IMR-90 (cell line): ENCODE data around the gene NPS. TPM values are rescaled to one million over a fixed set of nuclear protein-coding genes. Genes with fewer than 3 reads are reported as not detected.

Source experiments
- ATAC-seq: fragments of 200-7000 bp; cut with Tn5 transposase; 2 replicates; pipeline ENCODE4 v1.9.1; 2020; ENCODE audit warnings: low read depth, mild to moderate bottlenecking, moderate library complexity
- BruUV-seq: library from RNA; stranded (reverse); fragments of 400-500 nt; replicated peaks from 2 replicates; lab custom pipeline; 2021; lab: Mats Ljungman, UMichigan
- CTCF ChIA-PET: fragments of 300-600 bp; formaldehyde crosslinking; extraction: SDS; loops from one replicate; lab custom pipeline; 2021; ENCODE audit warnings: antibody characterized with exemption; lab: Yijun Ruan, JAX
- POLR2A ChIA-PET: fragments of 300-600 bp; sonication (Branson Sonifier 250); formaldehyde crosslinking; loops from one replicate; lab custom pipeline; 2022; ENCODE audit warnings: antibody characterized with exemption; ENCODE audit not compliant: unreplicated experiment; lab: Charles Lee
- DNase-seq: peaks from one replicate; pipeline ENCODE4 v3.0.0; 2013
- H2AFZ ChIP-seq: replicated peaks from 2 replicates; pipeline ENCODE3; 2013; ENCODE audit warnings: low read length, mild to moderate bottlenecking; ENCODE audit not compliant: poor library complexity
- H2AK5ac ChIP-seq: 2 replicates; pipeline ENCODE4 v1.6.1; 2013; ENCODE audit warnings: low read depth, low read length, inconsistent platforms
- H2AK9ac ChIP-seq: replicated peaks from 2 replicates; pipeline ENCODE3; 2013; ENCODE audit warnings: mild to moderate bottlenecking, low read depth, low read length, moderate library complexity; ENCODE audit not compliant: poor library complexity
- H2BK120ac ChIP-seq: 2 replicates; pipeline ENCODE4 v1.6.1; 2013; ENCODE audit warnings: low read depth, low read length, inconsistent platforms
- H2BK15ac ChIP-seq: 3 replicates; pipeline ENCODE4 v1.6.1; 2013; ENCODE audit warnings: low read depth, low read length, inconsistent platforms
- H2BK20ac ChIP-seq: 2 replicates; pipeline ENCODE4 v1.6.1; 2013; ENCODE audit warnings: low read depth, mild to moderate bottlenecking, inconsistent platforms, low read length, moderate library complexity
- H2BK5ac ChIP-seq: 2 replicates; pipeline ENCODE4 v1.6.1; 2013; ENCODE audit warnings: mild to moderate bottlenecking, low read depth, low read length, inconsistent platforms; ENCODE audit not compliant: poor library complexity, severe bottlenecking
- H3K14ac ChIP-seq: replicated peaks from 2 replicates; pipeline ENCODE4 v1.6.1; 2013; ENCODE audit warnings: low read depth, low read length, inconsistent platforms
- H3K18ac ChIP-seq: 2 replicates; pipeline ENCODE4 v1.6.1; 2013; ENCODE audit warnings: low read depth, low read length, control low read depth
- H3K23ac ChIP-seq: 2 replicates; pipeline ENCODE4 v1.6.1; 2013; ENCODE audit warnings: low read depth, low read length, inconsistent platforms
- H3K27ac ChIP-seq: 2 replicates; pipeline ENCODE4 v1.5.1; 2013; ENCODE audit warnings: mild to moderate bottlenecking, control low read depth, low read length; ENCODE audit not compliant: insufficient read depth
- H3K27me3 ChIP-seq: 2 replicates; pipeline ENCODE4 v1.6.1; 2013; ENCODE audit warnings: low read length; ENCODE audit not compliant: control insufficient read depth, insufficient read depth
- H3K36me3 ChIP-seq: 2 replicates; pipeline ENCODE4 v1.6.1; 2013; ENCODE audit warnings: low read length, mixed read lengths; ENCODE audit not compliant: control insufficient read depth, insufficient read depth
- H3K4ac ChIP-seq: 2 replicates; pipeline ENCODE4 v1.6.1; 2013; ENCODE audit warnings: low read depth, low read length, inconsistent platforms
- H3K4me1 ChIP-seq: 2 replicates; pipeline ENCODE4 v1.6.1; 2013; ENCODE audit warnings: low read length, mixed read lengths; ENCODE audit not compliant: control insufficient read depth, insufficient read depth
- H3K4me2 ChIP-seq: 2 replicates; pipeline ENCODE4 v1.6.1; 2013; ENCODE audit warnings: low read depth, mild to moderate bottlenecking, control low read depth, low read length, moderate library complexity
- H3K4me3 ChIP-seq: 2 replicates; pipeline ENCODE4 v1.5.1; 2013; ENCODE audit warnings: low read depth, mild to moderate bottlenecking, control low read depth, low read length, moderate library complexity; ENCODE audit not compliant: insufficient read depth
- H3K56ac ChIP-seq: 2 replicates; pipeline ENCODE4 v1.6.1; 2013; ENCODE audit warnings: low read length, inconsistent platforms; ENCODE audit not compliant: insufficient read depth; ENCODE audit errors: extremely low read depth
- H3K79me1 ChIP-seq, 2 experiments: 2 replicates each; pipeline ENCODE4 v1.6.1; 2013; ENCODE audit warnings: low read length in 2 of 2, inconsistent platforms in 1 of 2, low read depth in 1 of 2
- H3K9ac ChIP-seq: 2 replicates; pipeline ENCODE4 v1.6.1; 2013; ENCODE audit warnings: low read depth, low read length, control low read depth
- H3K9me1 ChIP-seq: 2 replicates; pipeline ENCODE4 v1.6.1; 2013; ENCODE audit warnings: low read length, inconsistent platforms; ENCODE audit not compliant: insufficient read depth
- H3K9me3 ChIP-seq: 2 replicates; pipeline ENCODE4 v1.6.1; 2013; ENCODE audit warnings: low read length; ENCODE audit not compliant: control insufficient read depth, insufficient read depth
- H4K20me1 ChIP-seq: 2 replicates; pipeline ENCODE4 v1.6.1; 2013; ENCODE audit warnings: low read length, inconsistent platforms; ENCODE audit not compliant: insufficient read depth
- H4K5ac ChIP-seq: 2 replicates; pipeline ENCODE4 v1.6.1; 2013; ENCODE audit warnings: mild to moderate bottlenecking, low read depth, low read length, control low read depth
- H4K8ac ChIP-seq, 2 experiments: 2 replicates each; pipeline ENCODE4 v1.6.1; 2013; ENCODE audit warnings: low read depth in 2 of 2, low read length in 2 of 2, control low read depth in 1 of 2, inconsistent platforms in 1 of 2
- H4K91ac ChIP-seq: 2 replicates; pipeline ENCODE4 v1.6.1; 2013; ENCODE audit warnings: low read depth, low read length, inconsistent platforms; ENCODE audit not compliant: insufficient read depth
- BHLHE40 ChIP-seq: fragments of 150-350 bp; IDR thresholded peaks from 2 replicates; pipeline ENCODE4 v1.6.1; 2016; ENCODE audit warnings: mild to moderate bottlenecking, low read depth, low read length
- CEBPB ChIP-seq: IDR thresholded peaks from 2 replicates; pipeline ENCODE4 v1.6.1; 2012; ENCODE audit warnings: low read depth, low read length, improper control_type of control experiment
- CHD1 ChIP-seq: IDR thresholded peaks from 2 replicates; pipeline ENCODE4 v1.6.1; 2012; ENCODE audit warnings: low read depth, low read length, improper control_type of control experiment
- CTCF ChIP-seq: conservative IDR thresholded peaks from 2 replicates; pipeline ENCODE4 v1.5.1; 2012; ENCODE audit warnings: mild to moderate bottlenecking, low read depth, low read length, improper control_type of control experiment
- ELK1 ChIP-seq: fragments of 150-350 bp; IDR thresholded peaks from 2 replicates; pipeline ENCODE4 v1.6.1; 2016; ENCODE audit warnings: low read depth, mild to moderate bottlenecking, low read length, moderate library complexity, borderline replicate concordance
- FOS ChIP-seq: fragments of 150-350 bp; IDR thresholded peaks from 2 replicates; pipeline ENCODE4 v1.6.1; 2016; ENCODE audit warnings: low read depth, low read length
- MAFK ChIP-seq: IDR thresholded peaks from 2 replicates; pipeline ENCODE4 v1.6.1; 2012; ENCODE audit warnings: low read depth, low read length, improper control_type of control experiment
- MAZ ChIP-seq: IDR thresholded peaks from 2 replicates; pipeline ENCODE4 v1.6.1; 2012; ENCODE audit warnings: low read depth, mild to moderate bottlenecking, low read length, improper control_type of control experiment, moderate library complexity, borderline replicate concordance
- MXI1 ChIP-seq: IDR thresholded peaks from 2 replicates; pipeline ENCODE4 v1.6.1; 2012; ENCODE audit warnings: low read depth, mild to moderate bottlenecking, low read length, moderate library complexity, borderline replicate concordance
- NFE2L2 ChIP-seq: fragments of 150-350 bp; IDR thresholded peaks from 2 replicates; pipeline ENCODE4 v1.6.1; 2016; ENCODE audit warnings: low read depth, mild to moderate bottlenecking, low read length
- POLR2A ChIP-seq: IDR thresholded peaks from 2 replicates; pipeline ENCODE4 v1.6.1; 2012; ENCODE audit warnings: mild to moderate bottlenecking, low read depth, low read length
- RAD21 ChIP-seq: IDR thresholded peaks from 2 replicates; pipeline ENCODE4 v1.6.1; 2012; ENCODE audit warnings: low read length, improper control_type of control experiment
- RCOR1 ChIP-seq: IDR thresholded peaks from 2 replicates; pipeline ENCODE4 v1.6.1; 2012; ENCODE audit warnings: mild to moderate bottlenecking, low read length, improper control_type of control experiment; ENCODE audit not compliant: insufficient replicate concordance
- RFX5 ChIP-seq: IDR thresholded peaks from 2 replicates; pipeline ENCODE4 v1.8.0; 2012; ENCODE audit warnings: low read depth, mild to moderate bottlenecking, low read length, moderate library complexity
- SMC3 ChIP-seq: fragments of 150-350 bp; IDR thresholded peaks from 2 replicates; pipeline ENCODE4 v1.6.1; 2016; ENCODE audit warnings: low read depth, mild to moderate bottlenecking, antibody characterized with exemption, low read length, moderate library complexity
- USF2 ChIP-seq: fragments of 150-350 bp; IDR thresholded peaks from 2 replicates; pipeline ENCODE4 v1.6.1; 2017; ENCODE audit warnings: mild to moderate bottlenecking, antibody characterized with exemption, low read length, low read depth
- WGBS, 2 experiments: methylation state at CpG; one replicate each; pipeline versions ENCODE4 v1.1.5 to v1.1.7; 2013; ENCODE audit warnings: missing lambda C conversion rate in 2 of 2; ENCODE audit not compliant: insufficient read length in 1 of 2; ENCODE audit errors: extremely low coverage in 2 of 2; 5-methylcytosine and 5-hydroxymethylcytosine counted together
- dilution Hi-C: fragments of 300-500 bp; cut with HindIII; formaldehyde crosslinking; loops from one replicate; pipeline ENCODE4 v1.14.3; 2018; ENCODE audit warnings: low sequenced_read_pairs; ENCODE audit not compliant: unreplicated experiment
- in situ Hi-C: fragments of 300-500 bp; cut with MboI; formaldehyde crosslinking; loops from 3 replicates; pipeline ENCODE4 v1.14.3; 2019; ENCODE audit warnings: low sequenced_read_pairs, inconsistent platforms, mixed read lengths
- intact Hi-C: fragments of 100-400 bp; cut with micrococcal nuclease; formaldehyde crosslinking; loops from 2 replicates; pipeline ENCODE4 v1.10.0; 2022
- polyA plus RNA-seq, 3 experiments: library from polyadenylated mRNA; depleted of rRNA; stranded (reverse); fragments of >200 nt; gene quantifications; 2 replicates each; pipeline ENCODE4 v1.2.3, GENCODE V29; 2012; ENCODE audit warnings: low replicate concordance in 1 of 3
- total RNA-seq: library from RNA; depleted of rRNA; stranded (reverse); fragments of >200 nt; gene quantifications from 2 replicates; pipeline ENCODE4 v1.2.3, GENCODE V29; 2012

Gene NPS
- total and polyA plus RNA-seq, 2 of the 4 experiments (the other 2 are of a cell fraction), result not detected

GRCh38 chr10:127565583-127565982, 16.5 kb downstream of the NPS start:
- ATAC-seq (no peak), DNase-seq (no peak)
- CTCF ChIA-PET, result interaction anchor here (1.0 kb wide), 1 partner anchor 14 kb away, joined by 3 read pairs; no protein-coding TSS in a partner anchor
- no peak overlapping the region for H2AK9ac ChIP-seq
- no peaks in the 10 kb centered on the region for H3K9me3 ChIP-seq
- no peak overlapping the region for H4K8ac ChIP-seq
- H2AFZ ChIP-seq, result no peak overlapping the region
- TF ChIP-seq FOS, result no peak
- TF ChIP-seq RAD21, result no peak
- no peak for TF ChIP-seq ELK1
- no peak for TF ChIP-seq USF2
- no peak for TF ChIP-seq SMC3
- no peak for TF ChIP-seq CTCF
- TF ChIP-seq POLR2A, result no peak
- no peak for TF ChIP-seq NFE2L2
- TF ChIP-seq CHD1, result no peak
- TF ChIP-seq RCOR1, result no peak
- no peak for TF ChIP-seq CEBPB
- no peak for TF ChIP-seq RFX5
- TF ChIP-seq MAFK, result no peak
- TF ChIP-seq BHLHE40, result no peak
- no peak for TF ChIP-seq MAZ
- no peak for TF ChIP-seq MXI1
- H3K36me3 ChIP-seq, result no peaks in the 10 kb centered on the region
- H3K4me2 ChIP-seq, result no peak overlapping the region
- no peak overlapping the region for H2BK120ac ChIP-seq
- no peak overlapping the region for H3K56ac ChIP-seq
- H4K20me1 ChIP-seq, result no peaks in the 10 kb centered on the region
- H3K79me1 ChIP-seq, result no peaks in the 10 kb centered on the region
- intact Hi-C loops, result no loop called here
- H3K9me1 ChIP-seq, result no peaks in the 10 kb centered on the region
- no peak overlapping the region for H3K4ac ChIP-seq
- H3K9ac ChIP-seq, result no peak overlapping the region
- no CpG with 5 or more reads among the region's 4 CpGs for WGBS, 2 experiments
- no peak overlapping the region for H3K14ac ChIP-seq
- H3K27me3 ChIP-seq, result no peaks in the 10 kb centered on the region
- no TSS peak for BruUV-seq
- no peak overlapping the region for H3K23ac ChIP-seq
- POLR2A ChIA-PET, result no interaction called here
- H4K5ac ChIP-seq, result no peak overlapping the region
- H3K18ac ChIP-seq, result no peak overlapping the region
- H2AK5ac ChIP-seq, result no peak overlapping the region
- H3K4me3 ChIP-seq, result no peak overlapping the region
- H4K91ac ChIP-seq, result no peak overlapping the region
- no peak overlapping the region for H2BK5ac ChIP-seq
- in situ Hi-C loops, result no loop called here
- H2BK15ac ChIP-seq, result no peak overlapping the region
- no peaks in the 10 kb centered on the region for H3K4me1 ChIP-seq
- dilution Hi-C loops, result no loop called here
- no peak overlapping the region for H2BK20ac ChIP-seq
- no peak overlapping the region for H3K27ac ChIP-seq
